Measurements from ENCODE around the gene DHRS11.
"Not testable (repeated sequence)": the region's sequence is repeated elsewhere in the genome, so short reads cannot be mapped to it uniquely, and the experiment has no call there.

DHRS11 gene

GRCh38 chr17:36593656-36594316 lies 2.1 kb downstream of the DHRS11 start:
- DNase-seq (ENCODE audit: low spot score) = no peak

GRCh38 chr17:36594626-36595401 lies 3.1 kb downstream of the DHRS11 start:
- DNase-seq (ENCODE audit: low spot score) = no peak

- no peak for DNase-seq (ENCODE audit: low spot score)
These were observed 5.5 kb downstream of the DHRS11 start for GRCh38 chr17:36597226-36597625.

- no peak for DNase-seq (ENCODE audit: low spot score)
These were observed 6.4 kb downstream of the DHRS11 start for GRCh38 chr17:36597866-36598777.

- no peak for DNase-seq (ENCODE audit: low spot score)
These were observed 7.3 kb downstream of the DHRS11 start for GRCh38 chr17:36598951-36599401.

- DNase-seq (ENCODE audit: low spot score) = no peak
These were observed 8.0 kb downstream of the DHRS11 start for GRCh38 chr17:36599546-36600250.

- no peak for DNase-seq (ENCODE audit: low spot score)
These were observed 8.8 kb downstream of the DHRS11 start for GRCh38 chr17:36600465-36600864.

- no peak for DNase-seq (ENCODE audit: low spot score)
These were observed 9.2 kb downstream of the DHRS11 start for GRCh38 chr17:36600936-36601302.

- peak; percentile 96 for DNase-seq (ENCODE audit: low spot score)
These were observed 9.8 kb downstream of the DHRS11 start, which contains the start of gene MRM1 for GRCh38 chr17:36601303-36602029. TSS of gene MRM1 (plus strand) at chr17:36601583. CDS start at chr17:36601811, 228 bp downstream.

- no peak for DNase-seq (ENCODE audit: low spot score)
These were observed 10.5 kb downstream of the DHRS11 start for GRCh38 chr17:36602030-36602748.

GRCh38 chr17:36602924-36603384 lies 11.3 kb downstream of the DHRS11 start:
- peak; percentile 71 for DNase-seq (ENCODE audit: low spot score)

- DNase-seq (ENCODE audit: low spot score) = not testable (repeated sequence)
These were observed 13.3 kb downstream of the DHRS11 start for GRCh38 chr17:36605028-36605427.

- no peak for DNase-seq (ENCODE audit: low spot score)
These were observed 16.6 kb downstream of the DHRS11 start for GRCh38 chr17:36608280-36608679.

- peak; percentile 77 for DNase-seq (ENCODE audit: low spot score)
These were observed 17.3 kb downstream of the DHRS11 start for GRCh38 chr17:36608794-36609497.

- no peak for DNase-seq (ENCODE audit: low spot score)
These were observed 17.8 kb downstream of the DHRS11 start for GRCh38 chr17:36609498-36609862.

- DNase-seq (ENCODE audit: low spot score) = no peak
These were observed 18.8 kb downstream of the DHRS11 start for GRCh38 chr17:36610474-36610873.

GRCh38 chr17:36611345-36612072 lies 19.8 kb downstream of the DHRS11 start:
- DNase-seq (ENCODE audit: low spot score) = peak; percentile 68

GRCh38 chr17:36612323-36612722 lies 20.6 kb downstream of the DHRS11 start:
- DNase-seq (ENCODE audit: low spot score) = no peak

- no peak for DNase-seq (ENCODE audit: low spot score)
These were observed 21.5 kb downstream of the DHRS11 start for GRCh38 chr17:36613155-36613554.
